HG02763 (cell line): Measurements from ENCODE around the gene DHRS9.

Experiments used
- ATAC-seq: cut with Tn5 transposase; IDR thresholded peaks from one replicate; pipeline ENCODE4 v1.9.1; 2021; ENCODE audit warnings: mild to moderate bottlenecking, moderate library complexity; ENCODE audit not compliant: unreplicated experiment

DHRS9 gene

DNA sequence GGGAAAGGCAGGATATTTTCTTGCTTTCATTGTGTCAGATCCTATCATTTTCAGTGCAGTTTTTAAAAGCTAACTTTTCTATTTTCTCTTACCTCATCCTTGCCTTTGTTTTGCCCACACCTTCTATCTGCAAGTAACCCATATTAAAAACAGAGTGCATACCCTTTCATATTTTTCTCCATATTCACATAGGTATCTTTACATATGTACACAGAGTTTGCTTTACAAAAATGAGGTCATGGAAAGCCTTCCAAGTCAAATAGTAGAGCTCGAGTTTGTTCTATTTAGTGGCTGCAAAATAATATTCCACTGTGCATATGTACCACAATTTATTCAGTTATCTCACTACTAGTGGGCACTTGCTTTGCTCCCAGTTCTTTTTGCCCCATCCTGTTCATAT, 3.9 kb upstream of the DHRS9 start:
- ATAC-seq = no peak

DNA sequence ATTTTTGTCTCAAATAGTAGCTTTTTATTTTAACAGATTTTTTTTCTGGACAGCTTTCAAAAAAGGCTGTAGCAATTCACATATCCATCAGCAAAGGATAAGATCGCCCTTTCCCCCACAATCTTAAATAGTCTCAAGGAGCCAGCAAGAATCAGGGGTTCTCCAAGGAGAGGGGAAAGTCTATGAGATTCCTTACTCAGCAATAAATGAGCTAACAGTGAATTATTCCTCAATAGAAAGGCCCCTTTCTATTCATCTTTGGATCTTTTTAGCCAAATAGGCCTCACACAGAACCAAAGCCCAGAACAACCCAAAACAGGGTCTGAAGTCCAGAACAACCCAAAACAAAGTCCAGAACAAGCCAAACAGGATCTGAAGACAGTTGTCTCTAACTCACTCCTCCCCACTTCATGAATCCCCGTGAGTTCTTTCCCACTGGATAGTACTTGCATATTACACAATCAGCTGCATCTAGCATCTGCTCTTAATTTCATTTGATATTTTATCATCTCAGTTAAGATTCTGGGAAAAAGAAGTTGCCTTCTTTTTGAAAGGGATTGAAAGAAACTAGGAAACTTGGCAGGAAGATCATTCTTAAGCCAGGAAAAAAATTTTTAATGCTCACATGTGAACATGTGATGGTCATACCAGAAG, 3.4 kb upstream of the DHRS9 start:
- ATAC-seq = no peak

DNA sequence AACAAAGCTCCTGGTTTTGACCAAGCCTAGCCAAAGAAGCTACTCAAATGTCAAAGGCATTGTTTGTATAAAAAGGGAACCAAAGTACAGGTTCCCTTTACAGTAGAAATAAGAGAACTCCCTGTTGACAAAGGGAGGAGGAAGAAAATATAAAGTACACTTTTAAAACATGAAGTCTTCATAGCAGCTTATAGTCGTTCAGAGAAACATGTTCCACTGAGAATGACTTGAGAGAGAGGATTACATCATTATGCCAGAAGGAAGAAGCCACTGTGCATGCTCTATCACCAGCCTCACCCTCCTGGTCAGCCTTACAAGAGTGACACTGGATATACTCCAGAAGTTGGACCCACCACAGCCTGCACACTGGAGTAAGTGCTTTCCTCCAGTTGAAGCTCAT, 2.5 kb upstream of the DHRS9 start:
- no peak for ATAC-seq

DNA sequence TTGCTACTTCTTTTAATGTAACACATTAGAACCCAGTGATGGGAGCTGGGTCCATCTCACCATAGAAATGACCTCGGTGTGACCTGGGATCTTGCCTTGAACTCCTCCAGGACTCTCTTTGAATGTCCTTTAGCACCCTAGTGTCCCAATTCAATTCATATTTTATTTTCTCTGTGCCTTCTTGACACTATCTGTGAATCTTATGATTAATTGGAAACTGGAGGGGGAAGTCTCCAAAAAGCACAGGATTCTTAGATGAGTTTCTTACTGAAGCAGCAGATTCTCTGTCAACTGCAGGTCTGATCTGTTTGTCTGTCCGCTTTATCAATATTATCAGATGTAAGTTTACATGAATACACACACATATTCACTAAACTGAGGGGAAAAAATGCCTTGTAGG, 470 bp downstream of the DHRS9 start:
- ATAC-seq = no peak

DNA sequence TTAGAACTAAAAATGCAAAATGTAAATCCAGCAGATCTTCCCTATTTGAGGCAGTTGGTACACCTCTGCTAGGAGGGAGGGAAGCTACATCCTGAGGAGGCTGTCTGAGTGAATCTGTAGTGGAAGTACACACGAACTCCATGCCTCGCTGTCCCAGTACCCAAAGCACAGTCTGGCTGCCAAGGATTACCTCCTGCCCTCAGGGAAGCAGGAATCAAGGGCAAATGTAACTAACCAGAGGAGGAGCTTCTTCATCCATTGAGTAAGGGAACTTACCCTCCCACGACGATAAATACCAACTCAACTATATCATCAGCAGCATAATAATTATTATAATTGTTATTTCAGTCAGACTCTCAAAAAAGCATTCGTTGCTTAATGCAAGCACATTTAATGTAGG, 2.1 kb downstream of the DHRS9 start:
- ATAC-seq = no peak

DNA sequence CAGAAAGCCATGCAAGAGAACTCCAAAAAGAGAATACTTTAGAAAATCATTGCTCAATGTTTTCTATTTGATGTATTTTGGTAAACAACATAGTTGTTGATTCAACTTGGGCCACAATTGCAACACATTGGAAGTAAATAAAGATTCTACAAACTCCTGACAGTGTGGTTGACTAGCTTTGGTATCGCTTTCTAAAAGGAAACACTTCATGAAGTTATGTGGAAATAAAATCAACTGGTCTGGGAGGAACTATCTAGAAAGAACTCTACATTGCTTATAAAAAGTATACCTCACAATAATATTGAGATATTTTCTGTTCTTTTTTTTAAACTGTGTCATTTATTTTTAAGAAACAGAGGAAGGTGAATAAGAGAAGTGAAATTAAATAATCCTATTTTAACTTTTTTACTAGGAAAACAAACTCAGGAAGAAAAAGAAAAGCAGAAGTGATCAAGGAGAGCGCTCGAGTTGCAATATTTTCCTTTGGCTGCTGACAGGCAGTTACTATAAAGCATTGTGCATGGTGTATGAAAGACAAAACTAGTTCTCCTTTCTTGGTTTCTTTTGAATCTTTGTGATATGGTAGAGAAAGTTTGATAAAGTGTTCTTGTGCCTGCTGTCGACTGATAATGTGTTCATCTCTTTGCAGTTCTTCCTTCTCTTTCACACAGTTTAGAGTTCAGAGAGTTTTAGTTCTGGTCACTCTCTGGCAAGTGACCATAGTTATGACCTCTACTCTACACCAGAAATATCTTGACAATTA, 3.0 kb downstream of the DHRS9 start:
- ATAC-seq = peak; percentile 42

DNA sequence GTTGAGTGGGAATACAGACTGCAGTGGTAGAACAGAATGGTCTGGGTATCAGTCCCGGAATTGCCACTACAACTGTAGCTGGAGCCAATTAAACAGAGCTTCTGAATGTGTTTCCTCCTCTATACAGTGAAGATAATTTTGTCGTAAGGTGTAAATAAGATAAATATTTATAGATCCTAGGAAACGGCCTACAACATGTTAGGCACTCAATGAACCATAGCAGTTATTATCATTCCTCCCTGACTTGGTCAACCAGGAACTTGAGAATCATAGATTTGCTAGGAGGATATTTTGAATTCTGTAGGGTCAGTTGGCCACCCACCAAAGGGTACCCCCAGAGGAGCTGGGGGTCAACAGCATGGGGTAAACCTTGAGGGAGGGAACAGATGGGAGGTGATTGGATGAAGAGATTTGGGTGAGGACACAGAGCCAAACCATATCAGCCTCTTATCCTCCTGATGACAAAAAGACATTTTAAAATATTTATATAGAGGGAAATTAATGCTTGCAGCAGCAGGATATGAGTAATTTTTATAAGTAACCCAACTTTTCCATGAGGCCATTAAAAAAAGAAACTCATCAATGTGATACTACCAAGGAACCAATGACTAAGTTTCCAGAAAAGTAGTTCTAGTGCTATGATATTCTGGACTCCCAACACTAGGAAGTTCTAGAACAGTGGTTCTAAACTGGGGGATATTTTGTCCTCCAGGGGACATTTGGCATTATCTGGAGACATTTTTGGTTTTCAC, 4.0 kb downstream of the DHRS9 start:
- ATAC-seq = no peak

DNA sequence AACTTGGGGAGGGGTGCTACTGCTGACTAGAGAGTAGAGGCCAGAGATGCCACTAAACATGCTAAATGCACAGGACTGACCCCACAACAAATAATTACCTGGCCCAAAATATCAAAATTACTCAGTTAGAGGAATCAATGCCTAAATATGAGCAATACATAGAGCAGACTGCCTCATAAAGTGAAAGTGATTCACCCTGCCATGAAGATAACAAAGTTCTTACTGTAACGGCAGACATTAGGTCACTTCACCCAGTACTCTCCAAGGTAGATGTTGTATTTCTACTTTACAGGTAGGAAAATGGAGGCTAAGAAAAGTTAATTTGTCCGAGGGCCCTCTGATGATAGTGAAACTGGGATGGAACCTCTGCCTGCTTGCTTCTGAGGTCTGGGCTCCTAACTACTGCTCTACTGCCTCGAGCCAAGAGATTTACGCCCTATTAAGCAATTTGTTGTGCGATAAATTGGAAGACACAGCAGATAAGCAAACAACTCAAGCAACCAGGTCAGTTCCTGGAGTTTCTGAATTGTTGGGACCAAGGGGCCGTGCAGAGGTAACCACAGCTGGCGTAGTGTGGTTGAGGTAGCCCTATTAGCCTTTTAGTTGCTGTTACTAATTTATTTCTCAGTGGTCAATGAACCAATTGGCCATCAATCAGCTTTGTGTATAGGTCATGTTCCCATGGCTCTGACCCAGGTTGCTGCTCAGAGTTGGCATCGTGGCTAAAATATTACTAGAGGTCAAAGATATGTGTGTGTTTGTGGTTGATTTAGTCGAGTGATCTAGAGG, 4.8 kb downstream of the DHRS9 start:
- peak; percentile 42 for ATAC-seq

DNA sequence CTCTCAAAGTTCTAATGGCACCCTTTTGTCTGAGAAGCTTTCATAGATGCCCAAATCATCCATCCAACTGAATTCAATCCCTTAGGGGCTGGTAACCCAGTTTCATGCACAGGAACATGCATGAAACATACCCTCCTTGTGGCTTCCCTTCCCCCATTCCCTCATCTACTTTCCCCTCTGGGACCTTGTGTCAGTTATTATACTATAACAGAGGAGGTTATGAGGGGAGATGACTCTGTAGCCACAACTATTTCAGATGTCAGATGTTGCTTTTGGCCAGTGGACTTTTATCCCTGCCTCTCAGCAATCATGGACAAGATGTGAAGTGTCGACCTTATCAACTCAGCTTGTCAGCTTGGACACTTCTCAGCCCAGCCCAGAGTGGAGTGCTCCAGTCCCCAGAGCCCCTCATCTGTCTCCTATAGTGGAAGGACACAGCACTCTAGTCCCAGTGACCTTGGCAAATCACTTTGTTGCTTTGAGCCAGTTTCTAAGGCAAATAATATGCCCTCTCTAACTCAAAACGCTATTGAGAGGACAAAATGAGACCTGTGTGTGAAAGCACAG, 8.4 kb downstream of the DHRS9 start:
- no peak for ATAC-seq

DNA sequence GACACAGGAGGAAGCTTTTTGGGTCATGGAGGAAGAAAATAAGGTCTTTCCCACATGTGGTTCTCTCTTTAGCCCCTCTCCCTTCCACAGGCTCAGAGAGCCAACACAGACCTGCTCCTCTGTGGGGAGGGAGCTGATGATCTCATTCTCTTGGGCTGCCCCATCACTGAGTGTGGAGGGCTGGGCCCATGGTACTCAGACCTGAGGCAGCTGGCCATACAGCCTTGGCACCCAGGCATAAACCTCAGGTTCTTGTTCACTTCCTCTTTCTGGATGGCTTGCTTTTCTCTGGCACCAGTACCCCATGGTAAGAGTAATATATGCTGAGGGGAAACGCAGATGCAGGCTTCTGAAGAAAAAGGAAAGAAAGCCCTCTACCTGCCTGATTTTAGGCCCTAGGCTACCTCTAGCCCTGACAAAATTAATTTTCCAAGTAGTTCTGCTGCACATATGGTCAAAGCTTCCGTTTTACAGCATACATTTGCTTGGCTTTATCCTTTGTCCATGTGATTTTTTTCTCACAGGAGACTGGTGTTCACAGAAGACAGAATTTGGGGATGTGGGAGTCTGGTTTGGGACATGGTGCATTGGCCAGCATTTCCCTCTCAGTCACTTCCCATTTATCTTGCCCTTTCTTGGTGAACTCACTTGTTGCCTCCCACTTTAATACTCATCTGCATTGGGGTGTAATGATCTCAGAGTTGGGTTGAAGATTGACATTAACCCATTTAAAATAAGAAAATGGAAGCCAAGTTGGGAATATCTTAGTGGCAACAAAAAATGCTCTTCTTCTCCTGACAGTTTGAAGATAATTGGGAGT, 11.1 kb downstream of the DHRS9 start:
- ATAC-seq = peak; percentile 92

DNA sequence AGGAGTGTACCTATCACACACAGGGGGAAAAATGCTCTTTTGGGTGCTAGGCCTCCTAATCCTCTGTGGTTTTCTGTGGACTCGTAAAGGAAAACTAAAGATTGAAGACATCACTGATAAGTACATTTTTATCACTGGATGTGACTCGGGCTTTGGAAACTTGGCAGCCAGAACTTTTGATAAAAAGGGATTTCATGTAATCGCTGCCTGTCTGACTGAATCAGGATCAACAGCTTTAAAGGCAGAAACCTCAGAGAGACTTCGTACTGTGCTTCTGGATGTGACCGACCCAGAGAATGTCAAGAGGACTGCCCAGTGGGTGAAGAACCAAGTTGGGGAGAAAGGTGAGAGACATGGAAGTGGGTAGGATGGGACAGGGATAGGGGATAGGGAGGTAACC, 12.2 kb downstream of the DHRS9 start:
- ATAC-seq = no peak

DNA sequence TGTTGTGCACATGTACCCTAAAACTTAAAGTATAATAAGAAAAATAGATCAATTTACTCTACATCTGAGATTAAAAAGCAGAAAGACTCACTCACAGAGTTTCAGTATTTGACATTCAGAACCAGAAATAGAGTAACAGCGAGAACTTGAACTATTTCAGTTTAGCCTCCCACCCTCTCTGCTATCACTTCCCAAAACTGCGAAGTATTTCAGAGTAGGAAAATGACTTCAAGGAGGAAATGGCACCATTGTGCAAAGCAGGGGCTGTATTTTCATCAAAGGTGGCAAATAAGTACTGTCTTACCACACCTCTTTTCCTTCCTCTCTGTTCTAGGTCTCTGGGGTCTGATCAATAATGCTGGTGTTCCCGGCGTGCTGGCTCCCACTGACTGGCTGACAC, 13.6 kb downstream of the DHRS9 start:
- ATAC-seq = peak; percentile 46

DNA sequence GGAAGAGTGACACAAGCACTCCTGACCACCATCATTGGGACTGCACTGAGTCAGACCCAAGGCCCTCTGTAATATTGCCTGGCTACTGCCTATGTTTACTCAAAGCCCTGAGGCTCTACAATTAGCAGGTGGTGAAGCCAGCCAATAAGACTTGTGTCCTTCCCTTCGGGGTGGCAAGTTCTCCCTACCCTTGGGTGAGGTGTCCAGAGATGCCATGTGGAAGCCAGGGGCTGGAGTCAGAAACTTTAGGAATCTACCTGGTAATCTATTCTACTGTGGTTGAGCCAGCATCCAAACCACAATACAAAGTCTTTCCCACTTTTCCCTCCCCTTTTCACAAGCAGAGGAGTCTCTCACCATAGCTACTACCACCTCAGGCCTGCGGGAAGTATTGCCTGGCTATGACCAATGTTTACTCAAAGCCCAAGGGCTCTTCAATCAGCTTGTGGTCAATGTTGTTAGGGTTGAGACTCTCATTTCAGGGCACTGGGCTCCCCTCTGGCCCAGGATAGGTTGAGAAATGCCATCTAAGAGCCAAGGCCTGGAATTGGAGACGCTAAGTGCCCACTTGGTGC, 17.6 kb downstream of the DHRS9 start:
- ATAC-seq = no peak

DNA sequence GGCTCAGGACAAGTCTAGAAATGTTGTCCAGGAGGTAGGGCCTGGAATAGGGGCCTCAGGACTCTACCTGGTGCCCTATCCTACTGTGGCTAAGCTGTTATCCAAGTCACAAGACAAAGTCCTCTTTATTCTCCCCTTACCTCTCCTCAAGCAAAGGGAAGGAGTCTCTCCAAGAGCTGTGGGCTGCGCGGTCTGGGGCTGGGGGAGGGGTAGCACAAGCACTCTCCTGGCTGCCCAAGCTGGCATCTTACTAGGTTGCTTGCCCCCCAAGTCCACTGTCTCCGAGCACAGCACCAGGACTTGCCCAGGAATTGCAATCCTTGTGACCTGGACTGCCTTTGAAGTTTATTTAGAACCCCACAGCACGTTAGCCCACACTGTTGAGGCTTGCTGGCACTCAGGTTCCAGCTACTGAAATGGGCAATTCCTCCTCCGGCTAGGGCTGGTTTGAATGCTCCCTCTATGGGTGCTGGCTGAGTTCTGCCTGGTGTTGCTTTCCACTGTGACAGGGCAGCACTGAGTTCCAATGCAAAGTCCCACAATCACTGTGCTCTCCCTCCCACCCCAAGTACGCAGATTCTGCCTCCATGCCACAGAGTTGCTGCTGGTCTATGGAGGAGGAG, 18.5 kb downstream of the DHRS9 start:
- ATAC-seq = no peak

DNA sequence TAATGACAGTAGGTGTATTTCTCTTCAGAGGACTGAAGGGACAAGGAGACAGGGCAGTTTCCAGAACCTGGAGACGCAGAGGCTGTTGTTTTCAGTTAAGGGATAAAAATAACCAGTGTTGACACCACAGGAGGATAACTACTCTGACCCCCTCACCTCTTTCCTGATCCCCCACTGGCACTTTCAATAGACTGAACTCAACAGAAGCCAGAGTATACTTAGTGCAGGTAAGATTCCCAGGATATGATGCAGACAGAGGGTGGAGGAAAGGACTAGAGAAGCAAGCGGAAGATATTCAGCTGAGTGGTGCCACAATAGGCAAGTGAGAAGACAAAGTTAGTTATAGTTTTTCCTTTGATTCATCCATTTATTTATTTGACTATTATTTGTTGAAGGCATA, 19.8 kb downstream of the DHRS9 start:
- ATAC-seq = no peak

DNA sequence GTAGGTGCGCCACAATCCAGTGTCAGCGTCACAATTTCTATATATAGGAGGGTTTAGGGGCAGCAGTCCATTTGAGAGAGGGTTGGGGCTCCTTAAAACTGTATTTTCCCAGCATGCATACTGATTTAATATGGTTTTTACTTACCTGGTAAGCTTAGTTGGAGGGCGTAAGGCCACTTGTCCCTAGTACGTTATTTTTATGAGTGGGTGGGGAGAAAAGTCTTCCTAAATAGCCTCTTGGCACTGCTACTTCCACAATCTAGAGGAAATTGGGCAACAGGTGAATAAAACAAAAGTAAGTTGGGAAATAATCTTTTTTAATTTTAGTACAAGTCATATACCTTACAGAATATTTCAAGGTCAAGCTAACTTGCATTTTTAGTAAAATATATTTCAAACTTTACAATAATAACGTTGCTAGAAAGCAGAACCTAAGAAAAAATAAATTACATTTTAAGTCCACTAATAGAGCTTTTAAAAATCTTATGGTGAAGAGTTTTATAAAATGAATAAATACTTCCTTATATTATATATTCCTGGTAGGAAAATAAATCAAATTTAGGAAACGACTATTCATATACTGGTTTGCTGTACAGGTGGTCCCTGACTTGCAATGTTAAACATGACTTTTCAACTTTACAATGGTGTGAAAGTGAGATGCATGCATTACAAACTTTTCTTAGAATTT, 20.9 kb downstream of the DHRS9 start:
- no peak for ATAC-seq

DNA sequence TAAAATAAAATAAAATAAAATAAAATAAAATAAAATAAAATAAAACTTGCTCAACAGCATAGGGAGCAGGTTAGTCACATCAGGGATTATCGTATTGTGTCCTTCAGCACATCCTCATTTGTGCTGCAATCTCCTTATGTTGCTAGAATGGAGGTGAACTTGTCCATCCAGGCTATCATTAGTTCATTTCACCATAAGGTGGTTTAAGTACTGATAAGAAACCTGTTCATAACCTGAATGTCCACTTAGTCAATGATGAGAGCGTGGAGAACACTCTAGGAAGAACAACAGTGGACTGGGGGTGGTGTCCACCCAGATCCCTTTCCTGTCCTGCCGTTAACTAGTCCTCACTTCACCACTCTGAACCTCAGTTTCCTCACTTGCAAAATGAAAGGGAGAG, 21.9 kb downstream of the DHRS9 start:
- no peak for ATAC-seq

DNA sequence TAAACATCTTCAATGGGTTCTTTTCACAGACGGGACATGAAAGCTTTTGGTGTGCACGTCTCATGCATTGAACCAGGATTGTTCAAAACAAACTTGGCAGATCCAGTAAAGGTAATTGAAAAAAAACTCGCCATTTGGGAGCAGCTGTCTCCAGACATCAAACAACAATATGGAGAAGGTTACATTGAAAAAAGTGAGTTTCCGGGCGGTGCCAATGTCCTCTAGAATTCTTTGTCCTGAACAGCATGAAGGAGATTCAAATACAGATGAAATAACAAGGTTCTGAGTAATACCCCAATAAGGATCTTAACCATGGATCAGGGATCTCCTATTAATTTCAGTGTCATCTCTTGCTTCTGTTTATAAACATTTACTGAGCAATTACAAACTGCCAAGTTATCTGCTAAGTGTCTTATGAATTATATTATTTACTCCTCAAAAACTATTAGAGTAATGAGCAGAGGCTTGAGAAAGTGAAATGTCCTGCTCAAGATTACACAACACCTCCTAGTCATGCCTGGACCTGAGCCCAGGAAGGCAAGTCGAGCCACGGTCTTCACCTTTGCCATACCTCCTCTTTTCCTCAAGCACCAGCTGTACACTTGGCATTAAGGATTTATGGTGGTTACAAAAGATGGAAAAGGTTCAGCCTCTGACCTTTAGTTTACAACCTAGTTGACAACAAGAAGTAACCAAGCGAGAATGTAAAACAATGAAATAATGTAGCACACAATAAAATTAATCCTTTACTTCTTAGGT, 22.6 kb downstream of the DHRS9 start:
- no peak for ATAC-seq
